PC-9 (cell line): ENCODE results near the gene HDAC8. TPM values are rescaled to one million over a fixed set of nuclear protein-coding genes. Genes with fewer than 3 reads are reported as not detected.

Experiments used
- BruUV-seq: library from RNA; stranded (reverse); fragments of 400-500 nt; replicated peaks from 2 replicates; lab custom pipeline; 2021; lab: Mats Ljungman, UMichigan
- CTCF ChIA-PET: fragments of 300-600 bp; sonication (Branson Sonifier 250); formaldehyde crosslinking; loops from one replicate; lab custom pipeline; 2022; ENCODE audit warnings: antibody characterized with exemption; lab: Charles Lee
- POLR2A ChIA-PET: fragments of 300-600 bp; sonication (Branson Sonifier 250); formaldehyde crosslinking; loops from one replicate; lab custom pipeline; 2022; ENCODE audit warnings: antibody characterized with exemption; ENCODE audit not compliant: unreplicated experiment; lab: Charles Lee
- DNase-seq, 2 experiments: peaks; one replicate each; pipeline versions ENCODE4 v3.0.0 to v3.0.0-alpha.2; 2015 to 2022; ENCODE audit warnings: mixed read lengths in 1 of 2
- H2AFZ ChIP-seq: fragments of 200-600 bp; sonication (generic); 2 replicates; pipeline ENCODE4 v1.8.1; 2017; ENCODE audit warnings: antibody characterized with exemption
- H3F3A ChIP-seq: fragments of 200-600 bp; sonication (generic); 2 replicates; pipeline ENCODE4 v1.8.1; 2017; ENCODE audit warnings: antibody characterized with exemption, mild to moderate bottlenecking, low read depth; ENCODE audit not compliant: insufficient read depth
- H3K27ac ChIP-seq: fragments of 200-600 bp; sonication (generic); 2 replicates; pipeline ENCODE4 v1.6.1; 2016; ENCODE audit warnings: mixed run types
- H3K27me3 ChIP-seq: fragments of 200-600 bp; sonication (generic); 2 replicates; pipeline ENCODE4 v1.6.1; 2016; ENCODE audit warnings: low read depth, mixed run types; ENCODE audit not compliant: insufficient read depth
- H3K36me3 ChIP-seq: fragments of 200-600 bp; sonication (generic); 2 replicates; pipeline ENCODE4 v1.6.1; 2016; ENCODE audit warnings: low read depth, mixed run types
- H3K4me1 ChIP-seq: fragments of 200-600 bp; sonication (generic); replicated peaks from 2 replicates; pipeline ENCODE4 v1.6.1; 2016; ENCODE audit warnings: mixed run types; ENCODE audit not compliant: insufficient read depth
- H3K4me2 ChIP-seq: fragments of 200-600 bp; sonication (generic); 2 replicates; pipeline ENCODE4 v1.6.1; 2017; ENCODE audit warnings: mixed run types
- H3K4me3 ChIP-seq: fragments of 200-600 bp; sonication (generic); 2 replicates; pipeline ENCODE4 v1.6.1; 2016; ENCODE audit warnings: mixed run types
- H3K79me2 ChIP-seq: fragments of 200-600 bp; sonication (generic); 2 replicates; pipeline ENCODE4 v1.6.1; 2017; ENCODE audit warnings: low read depth, mixed run types
- H3K9me2 ChIP-seq: fragments of 200-600 bp; sonication (generic); 2 replicates; pipeline ENCODE4 v1.8.1; 2017; ENCODE audit warnings: mild to moderate bottlenecking; ENCODE audit not compliant: insufficient read depth
- H3K9me3 ChIP-seq: fragments of 200-600 bp; sonication (generic); 2 replicates; pipeline ENCODE4 v1.8.1; 2016; ENCODE audit warnings: low read depth; ENCODE audit not compliant: insufficient read depth
- H4K20me1 ChIP-seq: fragments of 200-600 bp; sonication (generic); 2 replicates; pipeline ENCODE4 v1.8.1; 2017; ENCODE audit not compliant: insufficient read depth
- EZH2 ChIP-seq: fragments of 200-600 bp; sonication (generic); IDR thresholded peaks from 2 replicates; pipeline ENCODE4 v1.8.0; 2017; ENCODE audit warnings: antibody characterized with exemption, low read depth
- intact Hi-C: fragments of 100-400 bp; cut with micrococcal nuclease; formaldehyde crosslinking; loops from one replicate; pipeline ENCODE4 v1.10.0; 2022; ENCODE audit not compliant: unreplicated experiment
- total RNA-seq: library from RNA; stranded (reverse); gene quantifications from 2 replicates; pipeline ENCODE4 v1.2.3, GENCODE V29; 2021
- TF ChIP-seq, protein P1 (sequence below): fragments of 200-600 bp; sonication (generic); conservative IDR thresholded peaks from 2 replicates; pipeline ENCODE4 v1.6.1; 2017; ENCODE audit warnings: mixed run types, antibody characterized with exemption, mild to moderate bottlenecking, moderate library complexity

HDAC8 gene
- total RNA-seq, 1 experiment from 2014 or later = 61.3 TPM

DNA sequence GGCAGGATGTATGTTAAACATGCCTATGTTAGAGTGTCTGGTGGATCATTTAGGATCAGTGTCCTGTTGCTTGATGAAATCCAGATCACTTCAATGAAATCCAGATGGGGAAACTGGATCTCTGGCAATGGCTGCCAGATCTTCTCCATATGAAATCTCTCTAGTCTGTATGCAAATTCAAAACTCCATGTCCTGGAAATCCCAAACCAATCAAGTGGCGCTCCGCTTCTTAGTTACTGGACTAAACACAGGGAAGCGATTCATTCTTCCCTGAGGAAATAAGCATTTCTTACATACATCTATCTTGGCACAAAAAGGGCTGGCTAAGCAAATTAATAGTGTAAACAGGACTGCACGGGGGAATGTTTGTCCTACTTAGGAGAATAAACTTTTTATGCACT lies 94.9 kb downstream of the HDAC8 start:
- no peak for DNase-seq
- Histone ChIP-seq H3K27ac (no peak overlapping the region), H3K4me2 (no peak overlapping the region), H4K20me1 (0 out of 2 replicates have a peak, but pooled peaks cover 3% of the 10 kb centered on the region), H3K79me2 (no peaks in the 10 kb centered on the region), H3F3A (no peaks in the 10 kb centered on the region), H3K9me2 (no peaks in the 10 kb centered on the region), H3K4me1 (peaks cover 11% of the 10 kb centered on the region; the same call in 1 of the 2 replicates), H3K36me3 (no peaks in the 10 kb centered on the region), H3K4me3 (no peak overlapping the region), H3K9me3 (no peaks in the 10 kb centered on the region), H2AFZ (no peak overlapping the region), H3K27me3 (no peaks in the 10 kb centered on the region)
- intact Hi-C loops = no loop called here
- no TSS peak for BruUV-seq
- TF ChIP-seq EZH2 = no peak
- TF ChIP-seq, protein P1, sequence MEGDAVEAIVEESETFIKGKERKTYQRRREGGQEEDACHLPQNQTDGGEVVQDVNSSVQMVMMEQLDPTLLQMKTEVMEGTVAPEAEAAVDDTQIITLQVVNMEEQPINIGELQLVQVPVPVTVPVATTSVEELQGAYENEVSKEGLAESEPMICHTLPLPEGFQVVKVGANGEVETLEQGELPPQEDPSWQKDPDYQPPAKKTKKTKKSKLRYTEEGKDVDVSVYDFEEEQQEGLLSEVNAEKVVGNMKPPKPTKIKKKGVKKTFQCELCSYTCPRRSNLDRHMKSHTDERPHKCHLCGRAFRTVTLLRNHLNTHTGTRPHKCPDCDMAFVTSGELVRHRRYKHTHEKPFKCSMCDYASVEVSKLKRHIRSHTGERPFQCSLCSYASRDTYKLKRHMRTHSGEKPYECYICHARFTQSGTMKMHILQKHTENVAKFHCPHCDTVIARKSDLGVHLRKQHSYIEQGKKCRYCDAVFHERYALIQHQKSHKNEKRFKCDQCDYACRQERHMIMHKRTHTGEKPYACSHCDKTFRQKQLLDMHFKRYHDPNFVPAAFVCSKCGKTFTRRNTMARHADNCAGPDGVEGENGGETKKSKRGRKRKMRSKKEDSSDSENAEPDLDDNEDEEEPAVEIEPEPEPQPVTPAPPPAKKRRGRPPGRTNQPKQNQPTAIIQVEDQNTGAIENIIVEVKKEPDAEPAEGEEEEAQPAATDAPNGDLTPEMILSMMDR = no peak
- CTCF ChIA-PET = no interaction called here
- POLR2A ChIA-PET = no interaction called here

DNA sequence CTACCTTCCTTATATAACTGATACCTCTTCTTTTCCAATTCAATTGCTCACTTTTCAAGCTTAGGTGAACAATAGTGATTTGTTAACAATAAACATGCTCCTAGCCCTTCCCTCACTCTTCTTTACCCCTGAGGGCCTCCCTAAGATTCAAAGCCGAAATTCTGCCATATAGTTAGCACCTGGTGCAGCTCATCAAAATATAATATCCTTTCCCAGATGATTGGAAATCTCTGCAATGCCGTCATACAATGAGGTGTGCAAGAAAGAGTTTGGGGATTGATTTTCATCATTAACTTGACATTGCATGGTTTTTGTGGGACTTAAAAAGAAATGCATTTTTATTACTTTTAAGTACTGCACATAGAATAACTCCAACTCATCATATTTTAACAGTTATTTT lies 95.3 kb downstream of the HDAC8 start:
- H3K9me2 ChIP-seq = no peaks in the 10 kb centered on the region
- no peaks in the 10 kb centered on the region for H3F3A ChIP-seq
- peaks cover 11% of the 10 kb centered on the region; the same call in 1 of the 2 replicates for H3K4me1 ChIP-seq
- no peak for DNase-seq
- no peaks in the 10 kb centered on the region for H3K36me3 ChIP-seq
- no peaks in the 10 kb centered on the region for H3K9me3 ChIP-seq
- H2AFZ ChIP-seq = no peak overlapping the region
- no peak for TF ChIP-seq EZH2
- TF ChIP-seq, protein P1 = no peak
- no peak overlapping the region for H3K27ac ChIP-seq
- H3K79me2 ChIP-seq = no peaks in the 10 kb centered on the region
- BruUV-seq = no TSS peak
- CTCF ChIA-PET = no interaction called here
- intact Hi-C loops = no loop called here
- H4K20me1 ChIP-seq = 0 out of 2 replicates have a peak, but pooled peaks cover 3% of the 10 kb centered on the region
- POLR2A ChIA-PET = no interaction called here
- H3K4me3 ChIP-seq = no peak overlapping the region
- H3K27me3 ChIP-seq = no peaks in the 10 kb centered on the region
- no peak overlapping the region for H3K4me2 ChIP-seq

DNA sequence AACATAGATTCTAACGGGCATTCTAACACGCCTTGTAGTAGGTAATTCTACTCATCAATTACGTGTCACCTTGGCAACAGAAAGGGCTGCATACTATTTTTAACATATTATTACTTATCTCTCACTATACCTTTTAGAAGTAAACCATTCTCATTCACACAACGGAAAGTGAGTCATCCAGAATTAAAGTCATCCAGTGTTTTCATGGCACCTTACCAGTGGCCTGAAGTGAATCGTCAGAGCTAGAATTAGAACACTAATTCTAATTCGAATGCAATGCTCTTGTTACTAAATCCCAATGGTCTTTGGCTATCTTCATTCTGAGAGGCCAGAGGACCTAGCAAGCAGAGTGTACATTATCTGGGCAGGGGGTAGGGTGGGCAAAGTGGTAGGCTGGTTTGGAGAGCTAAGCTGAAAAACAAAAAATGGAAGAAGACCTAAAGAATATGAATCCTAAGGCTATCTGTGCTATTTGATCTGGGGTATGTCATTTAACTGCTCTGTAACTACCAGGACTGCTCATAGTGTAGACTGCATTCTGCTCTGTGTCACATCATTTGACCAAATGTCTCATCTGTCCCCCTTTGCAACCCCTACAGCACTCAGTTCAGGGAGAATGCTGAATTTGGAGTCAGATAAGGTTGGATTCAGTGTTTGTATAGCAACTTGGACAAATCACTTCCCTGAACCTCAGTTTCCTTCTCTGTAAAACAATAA lies 96.5 kb downstream of the HDAC8 start:
- Histone ChIP-seq H3K27ac (no peak overlapping the region), H3K27me3 (no peaks in the 10 kb centered on the region), H3K36me3 (no peaks in the 10 kb centered on the region), H2AFZ (no peak overlapping the region), H3F3A (no peaks in the 10 kb centered on the region), H3K4me3 (no peak overlapping the region), H3K79me2 (no peaks in the 10 kb centered on the region), H3K4me1 (peaks cover 11% of the 10 kb centered on the region; the same call in 1 of the 2 replicates), H4K20me1 (0 out of 2 replicates have a peak, but pooled peaks cover 3% of the 10 kb centered on the region), H3K9me3 (no peaks in the 10 kb centered on the region), H3K4me2 (no peak overlapping the region), H3K9me2 (no peaks in the 10 kb centered on the region)
- ChIA-PET POLR2A (no interaction called here), CTCF (no interaction called here)
- intact Hi-C loops = no loop called here
- BruUV-seq = no TSS peak
- TF ChIP-seq, protein P1 = no peak
- no peak for TF ChIP-seq EZH2
- DNase-seq = no peak
